ENCODE data around the gene IPPK.

The IPPK gene

GRCh38 chr9:92655366-92655765, 14.6 kb downstream of the IPPK start:
- H3K4me1 Mint-ChIP-seq, result peaks cover 12% of the 10 kb centered on the region
- no peaks in the 10 kb centered on the region for H3K27me3 Mint-ChIP-seq
- no peaks in the 10 kb centered on the region for H3K9me3 Mint-ChIP-seq
- H3K4me3 Mint-ChIP-seq, result no peak overlapping the region
- H3K36me3 Mint-ChIP-seq, result peaks cover 70% of the 10 kb centered on the region
- H3K27ac Mint-ChIP-seq, result no peak overlapping the region
- no peak for ATAC-seq

GRCh38 chr9:92654481-92655301, 15.2 kb downstream of the IPPK start:
- H3K9me3 Mint-ChIP-seq, result no peaks in the 10 kb centered on the region
- H3K27me3 Mint-ChIP-seq, result no peaks in the 10 kb centered on the region
- H3K4me3 Mint-ChIP-seq, result no peak overlapping the region
- no peak overlapping the region for H3K27ac Mint-ChIP-seq
- peaks cover 12% of the 10 kb centered on the region for H3K4me1 Mint-ChIP-seq
- H3K36me3 Mint-ChIP-seq, result peaks cover 77% of the 10 kb centered on the region
- no peak for ATAC-seq

DNA sequence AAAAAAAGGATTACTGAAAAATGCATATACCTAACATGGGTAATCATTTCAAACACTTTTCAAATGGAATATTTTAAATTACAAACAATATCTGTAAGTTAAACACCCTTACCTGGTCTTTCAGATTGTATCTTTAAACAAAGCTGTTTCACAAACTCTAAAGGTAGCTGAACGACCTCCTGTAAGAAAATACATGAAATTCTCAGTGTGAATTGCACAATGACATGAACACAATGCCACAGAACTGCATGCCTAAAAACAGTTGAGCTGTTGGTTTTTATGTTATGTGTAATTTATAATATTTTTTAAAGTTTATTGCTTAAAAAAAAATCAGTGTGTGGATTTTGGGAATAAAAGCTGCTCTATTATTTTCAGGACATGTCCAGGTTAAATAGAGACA, 17.5 kb downstream of the IPPK start:
- Mint-ChIP-seq H3K27ac (no peak overlapping the region), H3K36me3 (peaks cover 89% of the 10 kb centered on the region), H3K4me3 (no peak overlapping the region), H3K4me1 (peaks cover 12% of the 10 kb centered on the region), H3K9me3 (no peaks in the 10 kb centered on the region), H3K27me3 (no peaks in the 10 kb centered on the region)
- ATAC-seq, result no peak

- Mint-ChIP-seq H3K36me3 (peaks cover 91% of the 10 kb centered on the region), H3K27ac (no peak overlapping the region), H3K4me3 (no peak overlapping the region), H3K27me3 (no peaks in the 10 kb centered on the region), H3K4me1 (peaks cover 12% of the 10 kb centered on the region), H3K9me3 (peaks cover 10% of the 10 kb centered on the region)
- ATAC-seq, result no peak
These were observed 18.9 kb downstream of the IPPK start for GRCh38 chr9:92650839-92651621.

DNA sequence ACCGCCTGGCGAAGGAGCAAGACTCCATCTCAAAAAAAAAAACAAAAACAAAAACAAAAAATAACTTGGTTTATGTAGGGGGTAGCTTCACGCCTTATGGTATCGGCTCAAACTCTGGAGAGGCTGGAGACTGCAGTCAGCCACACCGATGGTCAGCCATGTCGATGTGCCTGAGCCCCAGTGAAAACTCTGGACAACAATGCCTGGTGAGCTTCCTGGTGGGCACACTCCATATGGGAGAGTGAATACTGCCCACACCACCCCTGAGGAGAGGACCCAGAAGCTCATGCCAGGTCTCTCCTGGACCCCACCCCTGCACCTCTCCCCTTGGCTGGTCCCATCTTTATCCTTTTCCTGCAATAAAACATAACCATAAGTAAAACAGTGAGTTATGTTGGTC, 19.6 kb downstream of the IPPK start:
- H3K4me3 Mint-ChIP-seq, result no peak overlapping the region
- peaks cover 15% of the 10 kb centered on the region for H3K9me3 Mint-ChIP-seq
- no peak for ATAC-seq
- peaks cover 7% of the 10 kb centered on the region for H3K4me1 Mint-ChIP-seq
- H3K27me3 Mint-ChIP-seq, result no peaks in the 10 kb centered on the region
- peaks cover 91% of the 10 kb centered on the region for H3K36me3 Mint-ChIP-seq
- H3K27ac Mint-ChIP-seq, result no peak overlapping the region

DNA sequence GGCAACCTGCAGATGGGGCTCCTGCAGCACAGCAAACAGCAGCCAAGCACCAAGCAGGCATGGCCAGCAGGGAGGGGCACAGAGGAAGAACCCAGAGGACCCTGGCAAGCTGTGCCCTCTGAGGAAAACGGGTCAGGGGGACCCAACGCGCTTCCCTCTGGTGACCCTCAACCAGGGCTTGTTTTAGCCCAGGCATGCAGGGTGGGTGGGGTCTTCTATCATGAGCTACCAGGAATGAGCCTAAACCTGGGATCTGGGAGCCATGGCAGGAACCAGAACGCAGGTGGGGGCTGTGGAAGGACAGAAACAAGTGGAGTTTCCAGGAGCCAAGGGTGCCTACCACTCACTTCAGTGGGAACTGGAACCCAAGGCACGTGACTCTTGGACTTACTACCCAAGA, 20.9 kb downstream of the IPPK start:
- no peak overlapping the region for H3K27ac Mint-ChIP-seq
- H3K36me3 Mint-ChIP-seq, result peaks cover 93% of the 10 kb centered on the region
- H3K4me3 Mint-ChIP-seq, result no peak overlapping the region
- no peaks in the 10 kb centered on the region for H3K27me3 Mint-ChIP-seq
- H3K4me1 Mint-ChIP-seq, result no peaks in the 10 kb centered on the region
- peaks cover 15% of the 10 kb centered on the region for H3K9me3 Mint-ChIP-seq
- ATAC-seq, result no peak

GRCh38 chr9:92648474-92648971, 21.4 kb downstream of the IPPK start:
- Mint-ChIP-seq H3K9me3 (peaks cover 15% of the 10 kb centered on the region), H3K4me3 (no peak overlapping the region), H3K36me3 (peaks cover 91% of the 10 kb centered on the region), H3K27ac (no peak overlapping the region), H3K27me3 (no peaks in the 10 kb centered on the region), H3K4me1 (no peaks in the 10 kb centered on the region)
- no peak for ATAC-seq

- Mint-ChIP-seq H3K27me3 (no peaks in the 10 kb centered on the region), H3K36me3 (peaks cover 90% of the 10 kb centered on the region), H3K9me3 (peaks cover 15% of the 10 kb centered on the region), H3K27ac (no peak overlapping the region), H3K4me1 (no peaks in the 10 kb centered on the region), H3K4me3 (no peak overlapping the region)
- no peak for ATAC-seq
These were observed 22.1 kb downstream of the IPPK start for GRCh38 chr9:92647671-92648473.

DNA sequence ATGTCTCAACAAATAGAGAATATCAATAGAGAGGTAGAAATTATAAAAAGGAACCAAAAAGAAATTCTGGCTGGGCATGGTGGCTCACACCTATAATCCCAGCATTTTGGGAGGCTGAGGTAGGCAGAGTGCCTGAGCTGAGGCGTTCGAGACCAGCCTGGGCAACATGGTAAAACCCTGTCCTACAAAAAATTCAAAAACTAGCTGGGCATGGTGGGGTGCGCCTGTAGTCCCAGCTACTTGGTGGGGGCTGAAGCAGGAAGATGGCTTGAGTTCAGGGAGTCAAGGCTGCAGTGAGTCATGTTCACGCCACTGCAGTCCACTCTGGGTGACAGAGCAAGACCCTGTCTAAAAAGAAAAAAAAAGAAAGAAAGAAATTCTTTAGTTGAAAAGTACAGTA, 24.9 kb downstream of the IPPK start:
- H3K36me3 Mint-ChIP-seq, result peaks cover 95% of the 10 kb centered on the region
- H3K27me3 Mint-ChIP-seq, result no peaks in the 10 kb centered on the region
- ATAC-seq, result no peak
- no peaks in the 10 kb centered on the region for H3K4me1 Mint-ChIP-seq
- peaks cover 15% of the 10 kb centered on the region for H3K9me3 Mint-ChIP-seq
- H3K4me3 Mint-ChIP-seq, result no peak overlapping the region
- H3K27ac Mint-ChIP-seq, result no peak overlapping the region

GRCh38 chr9:92644278-92644677, 25.7 kb downstream of the IPPK start:
- Mint-ChIP-seq H3K4me3 (no peak overlapping the region), H3K36me3 (peaks cover 88% of the 10 kb centered on the region), H3K27me3 (no peaks in the 10 kb centered on the region), H3K27ac (no peak overlapping the region), H3K4me1 (no peaks in the 10 kb centered on the region), H3K9me3 (peaks cover 15% of the 10 kb centered on the region)
- ATAC-seq, result no peak

- peaks cover 15% of the 10 kb centered on the region for H3K9me3 Mint-ChIP-seq
- peaks cover 86% of the 10 kb centered on the region for H3K36me3 Mint-ChIP-seq
- no peak overlapping the region for H3K4me3 Mint-ChIP-seq
- no peaks in the 10 kb centered on the region for H3K27me3 Mint-ChIP-seq
- ATAC-seq, result no peak
- H3K4me1 Mint-ChIP-seq, result no peaks in the 10 kb centered on the region
- H3K27ac Mint-ChIP-seq, result no peak overlapping the region
These were observed 27.4 kb downstream of the IPPK start for GRCh38 chr9:92642564-92642963.

DNA sequence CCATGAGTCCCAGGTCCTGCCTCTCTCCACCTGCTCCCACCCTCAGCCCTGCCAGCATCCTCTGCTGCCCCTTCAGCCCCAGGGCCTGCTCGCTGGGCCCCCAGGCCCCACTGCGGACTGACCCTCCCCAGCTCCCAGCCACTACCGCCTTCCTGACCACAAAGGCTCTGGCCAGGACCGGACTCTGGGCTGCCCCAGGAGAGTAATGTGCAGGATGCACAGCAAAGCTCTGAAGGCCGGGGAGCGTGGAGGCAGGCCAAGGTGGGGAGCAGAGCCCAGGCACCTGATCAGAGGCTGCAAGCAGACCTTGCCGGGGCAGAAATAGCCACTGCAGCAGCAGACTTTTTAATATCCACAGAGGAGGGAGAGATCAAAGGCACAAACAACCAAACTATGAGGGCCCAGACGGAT, 27.9 kb downstream of the IPPK start:
- Mint-ChIP-seq H3K4me3 (no peak overlapping the region), H3K27ac (no peak overlapping the region), H3K36me3 (peaks cover 84% of the 10 kb centered on the region), H3K27me3 (no peaks in the 10 kb centered on the region), H3K4me1 (no peaks in the 10 kb centered on the region), H3K9me3 (peaks cover 11% of the 10 kb centered on the region)
- no peak for ATAC-seq

DNA sequence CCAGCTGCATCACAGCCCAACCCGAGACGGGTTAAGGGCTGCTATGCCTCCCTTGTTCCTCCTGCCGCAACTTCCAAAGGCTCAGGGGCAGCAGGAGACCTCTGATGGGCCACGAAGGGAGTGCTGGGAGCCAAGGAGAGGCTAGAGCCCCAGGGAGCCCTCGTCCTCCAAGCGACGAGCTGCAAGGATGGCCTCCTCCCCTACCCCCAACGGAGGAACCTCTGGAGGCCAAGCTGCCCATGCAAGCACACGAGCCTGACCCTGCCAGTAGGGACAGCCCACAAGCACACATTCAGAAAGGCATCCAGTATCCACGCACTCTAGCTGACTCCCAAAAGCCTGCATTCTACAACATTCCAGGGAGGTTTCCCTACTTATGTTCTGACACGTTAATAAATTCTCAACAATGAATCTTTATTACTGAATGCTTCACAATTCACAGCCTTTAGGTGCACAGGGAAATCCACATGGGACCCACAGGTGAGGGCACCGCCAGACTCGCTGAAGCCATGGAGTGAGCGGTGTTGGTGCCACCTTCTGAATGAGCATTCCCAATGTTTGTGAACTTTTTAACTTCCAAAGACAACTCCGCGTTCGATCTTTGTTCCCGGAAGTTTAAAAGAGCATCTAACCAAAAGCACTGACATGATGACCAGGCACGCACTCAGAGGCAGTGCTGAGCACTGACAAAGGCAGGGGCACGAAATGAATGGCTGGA, 28.7 kb downstream of the IPPK start:
- Mint-ChIP-seq H3K4me3 (no peak overlapping the region), H3K27ac (no peak overlapping the region), H3K27me3 (no peaks in the 10 kb centered on the region), H3K9me3 (peaks cover 7% of the 10 kb centered on the region), H3K36me3 (peaks cover 81% of the 10 kb centered on the region), H3K4me1 (no peaks in the 10 kb centered on the region)
- ATAC-seq, result no peak

DNA sequence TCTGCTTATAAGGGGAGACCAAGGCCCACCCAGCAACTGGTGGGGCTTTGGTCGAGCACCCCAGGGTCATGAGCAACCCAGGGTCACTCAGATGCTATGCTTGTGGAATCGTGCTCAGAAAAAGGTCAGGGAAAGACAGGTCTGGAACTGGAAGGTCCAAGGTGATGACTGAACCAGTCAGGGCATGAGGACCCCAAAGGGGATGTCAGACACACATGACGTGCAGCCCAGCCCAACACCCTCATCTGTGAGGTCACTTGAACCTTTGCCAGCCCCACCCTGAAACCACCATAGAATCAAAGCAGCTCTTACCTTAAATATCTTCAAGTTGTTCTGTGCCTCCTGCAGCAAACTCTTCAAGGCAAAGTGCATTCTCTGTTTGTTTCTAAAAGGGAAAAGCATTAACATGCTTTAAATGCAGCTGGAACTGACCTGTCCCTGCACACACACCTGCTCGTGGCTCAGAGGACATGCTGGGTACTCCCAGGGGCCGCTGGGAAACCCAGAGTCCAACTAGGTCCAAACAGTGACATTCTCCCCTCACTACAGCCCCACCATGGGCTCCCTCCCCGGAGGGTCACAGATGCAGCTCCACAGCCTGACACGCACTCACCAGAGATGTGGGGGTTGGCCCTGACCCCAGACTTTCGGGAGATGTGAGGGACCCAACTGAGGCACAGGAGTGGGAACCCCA, 29.4 kb downstream of the IPPK start:
- peaks cover 77% of the 10 kb centered on the region for H3K36me3 Mint-ChIP-seq
- no peaks in the 10 kb centered on the region for H3K4me1 Mint-ChIP-seq
- no peak overlapping the region for H3K27ac Mint-ChIP-seq
- no peak overlapping the region for H3K4me3 Mint-ChIP-seq
- H3K9me3 Mint-ChIP-seq, result peaks cover under 1% of the 10 kb centered on the region
- no peak for ATAC-seq
- H3K27me3 Mint-ChIP-seq, result no peaks in the 10 kb centered on the region
